Urinary bladder (tissue), 4 donors: Measurements from ENCODE around the gene PLCH1. TPM values are rescaled to one million over a fixed set of nuclear protein-coding genes. Genes with fewer than 3 reads are reported as not detected.
A peak's percentile ranks its signal among the peaks of the same experiment; 100 is the strongest.

Source experiments
- DNase-seq: peaks from one replicate; pipeline ENCODE4 v3.0.0-alpha.2; 2015; ENCODE audit errors: extremely low spot score
- H3K27ac ChIP-seq: one replicate; pipeline ENCODE4 v1.5.1; 2013; ENCODE audit warnings: low read depth, mild to moderate bottlenecking, moderate library complexity
- H3K36me3 ChIP-seq: one replicate; pipeline ENCODE4 v1.6.1; 2013; ENCODE audit warnings: mild to moderate bottlenecking, moderate library complexity; ENCODE audit not compliant: insufficient read depth
- H3K4me1 ChIP-seq: one replicate; pipeline ENCODE4 v1.6.1; 2013; ENCODE audit warnings: mild to moderate bottlenecking, moderate library complexity; ENCODE audit not compliant: insufficient read depth
- H3K4me3 ChIP-seq: one replicate; pipeline ENCODE4 v1.5.1; 2013; ENCODE audit warnings: low read depth, low read length
- WGBS: extraction: QIAGEN DNeasy Blood & Tissue Kit; methylation state at CpG from one replicate; pipeline ENCODE4 v1.1.7; 2013; 5-methylcytosine and 5-hydroxymethylcytosine counted together
- polyA plus RNA-seq: library from polyadenylated mRNA; stranded (reverse); fragments of 200-250 nt; gene quantifications from one replicate; pipeline ENCODE4 v1.2.3, GENCODE V29; 2013
- total RNA-seq: library from RNA; depleted of rRNA; stranded (reverse); fragments of >200 nt; gene quantifications from one replicate; pipeline ENCODE4 v1.2.3, GENCODE V29; 2014
- donor health status: healthy with polysubstance abuse.
- donor health status: healthy.

Gene PLCH1
- total and polyA plus RNA-seq, 2 donors = 0.27 to 3.2 TPM

GRCh38 chr3:155443815-155444214, 301.1 kb downstream of the PLCH1 start:
- H3K36me3 ChIP-seq = no peaks in the 10 kb centered on the region
- H3K4me1 ChIP-seq = no peaks in the 10 kb centered on the region
- DNase-seq = no peak
- WGBS = 90% methylated on average over 1 of the region's 1 CpG
- no peak overlapping the region for H3K27ac ChIP-seq
- H3K4me3 ChIP-seq = no peak overlapping the region

- Histone ChIP-seq H3K4me1 (no peaks in the 10 kb centered on the region), H3K36me3 (no peaks in the 10 kb centered on the region), H3K27ac (no peak overlapping the region), H3K4me3 (no peak overlapping the region)
- WGBS = 77% methylated on average over 5 of the region's 5 CpGs
- no peak for DNase-seq
Measured at GRCh38 chr3:155442072-155442471, 302.8 kb downstream of the PLCH1 start.

GRCh38 chr3:155441506-155441905, 303.4 kb downstream of the PLCH1 start:
- Histone ChIP-seq H3K4me1 (no peaks in the 10 kb centered on the region), H3K36me3 (no peaks in the 10 kb centered on the region), H3K4me3 (no peak overlapping the region), H3K27ac (no peak overlapping the region)
- DNase-seq = no peak
- 85% methylated on average over 1 of the region's 1 CpG for WGBS

DNA sequence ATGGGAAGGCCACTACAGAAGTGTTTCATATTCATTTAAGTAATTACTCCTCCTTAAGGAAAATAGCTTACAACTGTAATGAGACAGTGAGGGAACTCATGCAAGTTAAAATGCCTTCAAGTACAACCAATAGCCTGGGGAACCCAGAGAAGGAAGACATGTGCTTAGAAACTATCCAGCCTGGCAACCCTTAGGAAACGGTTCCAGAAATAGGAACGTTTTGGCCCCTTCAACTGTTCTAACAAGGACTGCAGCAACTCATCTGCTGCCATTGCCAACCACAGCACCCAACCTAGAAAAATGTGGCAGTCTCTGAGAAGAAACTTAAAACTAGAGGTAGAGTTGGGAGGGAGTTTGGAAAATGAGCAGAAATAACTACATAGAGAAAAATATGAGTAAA, 303.8 kb downstream of the PLCH1 start:
- no peak for DNase-seq
- Histone ChIP-seq H3K4me3 (no peak overlapping the region), H3K4me1 (no peaks in the 10 kb centered on the region), H3K27ac (no peak overlapping the region), H3K36me3 (no peaks in the 10 kb centered on the region)
- WGBS = 57% methylated on average over 2 of the region's 2 CpGs

- no peak overlapping the region for H3K27ac ChIP-seq
- no peak overlapping the region for H3K4me3 ChIP-seq
- no peaks in the 10 kb centered on the region for H3K4me1 ChIP-seq
- no peaks in the 10 kb centered on the region for H3K36me3 ChIP-seq
- DNase-seq = no peak
Measured at GRCh38 chr3:155435821-155436220, 309.1 kb downstream of the PLCH1 start.

- H3K36me3 ChIP-seq = no peaks in the 10 kb centered on the region
- 79% methylated on average over 7 of the region's 7 CpGs for WGBS
- H3K27ac ChIP-seq = no peak overlapping the region
- H3K4me3 ChIP-seq = no peak overlapping the region
- H3K4me1 ChIP-seq = no peaks in the 10 kb centered on the region
- DNase-seq = no peak
Measured at GRCh38 chr3:155431856-155432570, 312.9 kb downstream of the PLCH1 start.

DNA sequence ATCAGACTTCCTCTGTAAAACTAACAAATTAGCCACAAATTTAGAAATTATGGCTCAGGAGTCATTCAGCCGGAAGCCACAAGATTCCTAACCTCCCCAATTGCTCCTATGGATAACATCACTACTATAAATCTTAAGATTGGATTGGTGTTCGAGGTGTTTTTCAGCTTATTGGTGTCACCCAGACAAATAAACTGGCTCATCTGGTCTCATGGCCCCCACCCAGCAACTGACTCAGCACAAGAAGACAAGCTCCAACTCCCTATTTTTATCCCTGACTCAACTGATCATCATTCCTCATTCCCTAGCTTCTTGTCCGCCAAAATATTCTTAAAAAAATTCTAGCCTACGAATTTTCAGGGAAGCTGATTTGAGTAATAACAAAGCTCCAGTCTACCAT, 316.3 kb downstream of the PLCH1 start:
- DNase-seq = no peak
- Histone ChIP-seq H3K36me3 (no peaks in the 10 kb centered on the region), H3K27ac (no peak overlapping the region), H3K4me3 (no peak overlapping the region), H3K4me1 (no peaks in the 10 kb centered on the region)
- 75% methylated on average over 4 of the region's 4 CpGs for WGBS

DNA sequence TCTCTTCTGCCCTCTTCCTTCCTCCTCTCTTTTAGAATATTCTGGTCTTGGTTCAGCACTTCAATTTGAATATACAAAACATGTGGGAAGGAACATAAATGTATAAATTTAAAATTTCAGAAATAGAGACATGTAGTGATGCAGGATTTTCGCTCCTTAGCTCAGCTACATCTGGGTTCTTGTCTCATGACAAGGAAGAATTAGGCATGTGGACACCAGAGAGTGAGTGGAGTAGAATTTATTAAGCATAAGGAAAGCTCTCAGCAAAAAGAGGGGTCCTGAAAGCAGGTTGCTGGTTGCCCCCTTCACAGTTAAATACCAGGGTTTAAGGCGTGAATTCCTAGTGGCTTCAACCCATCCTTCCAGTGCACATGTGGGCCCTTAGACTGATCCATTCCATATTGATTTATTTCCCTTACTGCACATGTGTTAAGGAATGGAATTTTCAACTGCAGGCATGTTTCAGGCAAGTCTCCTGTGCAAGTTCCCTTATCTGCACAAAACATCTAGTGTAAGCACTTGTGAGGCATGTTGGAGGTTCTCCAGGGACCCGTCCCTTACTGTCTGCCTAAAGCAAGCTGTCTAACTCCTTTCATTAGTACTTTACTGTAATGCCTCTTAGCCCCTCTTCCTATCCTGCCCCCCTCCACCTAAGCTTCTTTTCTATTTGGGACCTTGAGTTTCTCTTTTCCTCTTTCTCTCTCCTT, 318.2 kb downstream of the PLCH1 start:
- 73% methylated on average over 3 of the region's 3 CpGs for WGBS

GRCh38 chr3:155425396-155425795, 319.5 kb downstream of the PLCH1 start:
- H3K4me3 ChIP-seq = no peak overlapping the region
- no peaks in the 10 kb centered on the region for H3K4me1 ChIP-seq
- H3K36me3 ChIP-seq = no peaks in the 10 kb centered on the region
- no peak overlapping the region for H3K27ac ChIP-seq
- DNase-seq = no peak
- WGBS = 59% methylated on average over 2 of the region's 2 CpGs

More for the DNA sequence above, 318.2 kb downstream of the PLCH1 start:
- no peak overlapping the region for H3K4me3 ChIP-seq
- no peak overlapping the region for H3K27ac ChIP-seq
- no peak for DNase-seq
- H3K36me3 ChIP-seq = no peaks in the 10 kb centered on the region
- no peaks in the 10 kb centered on the region for H3K4me1 ChIP-seq

GRCh38 chr3:155424323-155424710, 320.6 kb downstream of the PLCH1 start:
- no peak for DNase-seq
- Histone ChIP-seq H3K4me3 (no peak overlapping the region), H3K4me1 (no peaks in the 10 kb centered on the region), H3K36me3 (no peaks in the 10 kb centered on the region), H3K27ac (no peak overlapping the region)

- no peak for DNase-seq
- H3K4me1 ChIP-seq = no peaks in the 10 kb centered on the region
- no peaks in the 10 kb centered on the region for H3K36me3 ChIP-seq
- WGBS = 69% methylated on average over 6 of the region's 6 CpGs
- no peak overlapping the region for H3K27ac ChIP-seq
- H3K4me3 ChIP-seq = no peak overlapping the region
Measured at GRCh38 chr3:155423526-155424322, 321.1 kb downstream of the PLCH1 start.

DNA sequence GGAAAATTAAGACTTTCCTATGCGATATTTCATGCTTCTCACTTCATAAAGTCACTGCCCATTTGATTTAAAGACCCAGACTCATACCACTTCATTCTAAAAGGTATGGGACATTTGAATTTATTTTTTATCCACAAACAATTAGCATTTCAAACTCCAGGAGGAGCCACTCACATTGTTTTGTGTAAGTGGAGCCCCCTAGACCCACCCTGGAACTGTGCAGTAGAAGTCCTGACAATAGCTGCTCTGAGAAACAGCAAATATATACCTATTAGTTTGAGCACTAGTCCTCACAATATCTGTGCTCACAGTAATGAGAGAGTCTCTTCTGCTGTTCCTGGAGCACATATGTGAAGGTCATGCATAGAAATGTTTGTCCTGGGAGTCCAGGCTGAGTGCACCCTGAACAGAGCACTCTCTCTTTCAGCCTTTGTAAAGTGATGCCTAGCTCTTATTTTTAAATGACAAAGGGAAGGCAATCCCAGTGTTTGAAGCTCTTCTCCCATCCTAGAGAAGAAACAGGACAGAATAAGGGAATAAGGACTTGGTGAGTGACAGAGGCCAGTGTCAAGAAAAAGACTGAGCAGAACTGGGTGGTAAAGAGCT, 323.9 kb downstream of the PLCH1 start:
- Histone ChIP-seq H3K4me3 (no peak overlapping the region), H3K27ac (no peak overlapping the region), H3K36me3 (no peaks in the 10 kb centered on the region), H3K4me1 (no peaks in the 10 kb centered on the region)
- WGBS = 78% methylated on average over 1 of the region's 1 CpG
- no peak for DNase-seq

DNA sequence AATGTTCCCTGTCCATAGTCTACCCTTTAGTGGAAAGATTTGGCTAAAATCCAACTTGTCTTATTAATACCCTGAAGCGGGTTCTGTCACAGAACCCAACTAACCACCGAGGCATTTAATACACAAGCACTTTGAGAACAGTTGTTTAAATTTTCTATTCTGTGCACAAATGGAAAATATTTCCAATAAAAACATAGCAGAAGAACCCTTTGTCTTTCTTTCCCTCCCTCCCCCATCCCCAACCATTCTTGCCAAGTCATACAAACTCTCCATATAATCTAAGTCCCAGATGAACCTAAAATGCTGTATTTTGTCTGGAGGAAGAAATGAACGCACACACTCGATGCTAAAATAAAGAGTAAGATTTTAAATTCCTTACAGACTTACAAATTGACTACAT, 324.5 kb downstream of the PLCH1 start:
- Histone ChIP-seq H3K36me3 (no peaks in the 10 kb centered on the region), H3K27ac (no peak overlapping the region), H3K4me1 (no peaks in the 10 kb centered on the region), H3K4me3 (no peak overlapping the region)
- peak; percentile 10 for DNase-seq
- 71% methylated on average over 4 of the region's 4 CpGs for WGBS
